Measurements from ENCODE around the gene AGO4.
"Not testable (repeated sequence)": the region's sequence is repeated elsewhere in the genome, so short reads cannot be mapped to it uniquely, and the experiment has no call there.

The AGO4 gene

GRCh38 chr1:35795295-35795694 lies 12.5 kb upstream of the AGO4 start:
- CTCF ChIA-PET = no interaction called here
- DNase-seq (ENCODE audit: extremely low spot score) = no peak
- TF ChIP-seq NFRKB (IDR thresholded peaks at IDR 0.05) (no peak), BHLHE40 (IDR thresholded peaks at IDR 0.05; ENCODE audit: borderline replicate concordance) (no peak), ARNT (IDR thresholded peaks at IDR 0.05) (no peak), ELF4 (IDR thresholded peaks at IDR 0.05) (no peak), L3MBTL2 (conservative IDR thresholded peaks at IDR 0.05) (no peak), FOXM1 (IDR thresholded peaks at IDR 0.05; ENCODE audit: borderline replicate concordance) (no peak), HDGF (IDR thresholded peaks at IDR 0.05; ENCODE audit: borderline replicate concordance) (no peak), LEF1 (IDR thresholded peaks at IDR 0.05; ENCODE audit: borderline replicate concordance) (no peak), FOXA1 (IDR thresholded peaks at IDR 0.05) (no peak), FOXK2 (IDR thresholded peaks at IDR 0.05) (no peak), ZNF384 (IDR thresholded peaks at IDR 0.05) (no peak), TARDBP (IDR thresholded peaks at IDR 0.05) (no peak)
- POLR2A ChIA-PET = interaction anchor here (1.7 kb wide), 1 partner anchor 26 kb away, joined by 6 read pairs; the partner anchor contains the start of gene CLSPN

- ChIA-PET CTCF (no interaction called here), POLR2A (no interaction called here)
- TF ChIP-seq ELF4 (IDR thresholded peaks at IDR 0.05) (no peak), SP1 (IDR thresholded peaks at IDR 0.05) (no peak), FOXM1 (IDR thresholded peaks at IDR 0.05; ENCODE audit: borderline replicate concordance) (no peak), CTBP1 (IDR thresholded peaks at IDR 0.05; ENCODE audit: borderline replicate concordance) (no peak), NFRKB (IDR thresholded peaks at IDR 0.05) (no peak), L3MBTL2 (conservative IDR thresholded peaks at IDR 0.05) (no peak), HDGF (IDR thresholded peaks at IDR 0.05; ENCODE audit: borderline replicate concordance) (no peak), ARNT (IDR thresholded peaks at IDR 0.05) (no peak), ZNF384 (IDR thresholded peaks at IDR 0.05) (no peak), FOXA1 (IDR thresholded peaks at IDR 0.05) (no peak), TARDBP (IDR thresholded peaks at IDR 0.05) (no peak), PKNOX1 (IDR thresholded peaks at IDR 0.05) (no peak), SUZ12 (IDR thresholded peaks at IDR 0.05) (no peak), LEF1 (IDR thresholded peaks at IDR 0.05; ENCODE audit: borderline replicate concordance) (no peak), BHLHE40 (IDR thresholded peaks at IDR 0.05; ENCODE audit: borderline replicate concordance) (no peak)
- no peak for DNase-seq (ENCODE audit: extremely low spot score)
These were observed 10.4 kb upstream of the AGO4 start for GRCh38 chr1:35797380-35797779.

GRCh38 chr1:35798019-35798418 lies 9.8 kb upstream of the AGO4 start:
- DNase-seq (ENCODE audit: extremely low spot score); POLR2A ChIA-PET; CTCF ChIA-PET: not testable (repeated sequence)

- POLR2A ChIA-PET; DNase-seq (ENCODE audit: extremely low spot score): not testable (repeated sequence)
- CTCF ChIA-PET = interaction anchor here (0.7 kb wide), 1 partner anchor 318 kb away, joined by 6 read pairs; no protein-coding TSS in a partner anchor
- TF ChIP-seq ZNF384 (IDR thresholded peaks at IDR 0.05) = peak; percentile 40; the same call in 1 of the 2 replicates
These were observed 7.5 kb upstream of the AGO4 start for GRCh38 chr1:35800167-35800887.

- POLR2A ChIA-PET = no interaction called here
- CTCF ChIA-PET = interaction anchor here (0.5 kb wide), 1 partner anchor 271 kb away, joined by 3 read pairs; no protein-coding TSS in a partner anchor
- peak; percentile 21 for DNase-seq (ENCODE audit: extremely low spot score)
- TF ChIP-seq FOXM1 (IDR thresholded peaks at IDR 0.05; ENCODE audit: borderline replicate concordance) (no peak), PKNOX1 (IDR thresholded peaks at IDR 0.05) (peak; percentile 95)
These were observed 766 bp downstream of the AGO4 start for GRCh38 chr1:35808450-35809113.

- ChIA-PET POLR2A (interaction anchor here (0.8 to 1.3 kb wide), 2 partner anchors 10 to 40 kb away, joined by 4 read pairs; partner anchors contain the start of gene CLSPN), CTCF (interaction anchor here (0.5 kb wide), 1 partner anchor 272 kb away, joined by 3 read pairs; no protein-coding TSS in a partner anchor)
- DNase-seq (ENCODE audit: extremely low spot score) = no peak
- TF ChIP-seq ARNT (IDR thresholded peaks at IDR 0.05) (no peak), LEF1 (IDR thresholded peaks at IDR 0.05; ENCODE audit: borderline replicate concordance) (no peak), ZNF384 (IDR thresholded peaks at IDR 0.05) (no peak), PKNOX1 (IDR thresholded peaks at IDR 0.05) (no peak), L3MBTL2 (conservative IDR thresholded peaks at IDR 0.05) (no peak), BHLHE40 (IDR thresholded peaks at IDR 0.05; ENCODE audit: borderline replicate concordance) (no peak), NFRKB (IDR thresholded peaks at IDR 0.05) (no peak), TARDBP (IDR thresholded peaks at IDR 0.05) (no peak), SUZ12 (IDR thresholded peaks at IDR 0.05) (no peak), FOXM1 (IDR thresholded peaks at IDR 0.05; ENCODE audit: borderline replicate concordance) (no peak), FOXA1 (IDR thresholded peaks at IDR 0.05) (no peak), SP1 (IDR thresholded peaks at IDR 0.05) (no peak), FOXK2 (IDR thresholded peaks at IDR 0.05) (no peak), HDGF (IDR thresholded peaks at IDR 0.05; ENCODE audit: borderline replicate concordance) (no peak)
These were observed 1.6 kb downstream of the AGO4 start for GRCh38 chr1:35809114-35810095.
